Activated CD4-positive, alpha-beta T cell treated with anti-CD3 and anti-CD28 coated beads, Interleukin-2, Interleukin-4, amounts not matched to agents 100 ng/mL and 50 ng/mL, durations not matched to agents 16 hours and 8 hours (primary cell): Measurements from ENCODE around the gene RPS6KA1.
"Not testable (repeated sequence)": the region's sequence is repeated elsewhere in the genome, so short reads cannot be mapped to it uniquely, and the experiment has no call there.

ENCODE experiments used
- DNase-seq: peaks from one replicate; pipeline ENCODE4 v3.0.0-alpha.2; 2020; ENCODE audit warnings: low spot score

The RPS6KA1 gene

DNA sequence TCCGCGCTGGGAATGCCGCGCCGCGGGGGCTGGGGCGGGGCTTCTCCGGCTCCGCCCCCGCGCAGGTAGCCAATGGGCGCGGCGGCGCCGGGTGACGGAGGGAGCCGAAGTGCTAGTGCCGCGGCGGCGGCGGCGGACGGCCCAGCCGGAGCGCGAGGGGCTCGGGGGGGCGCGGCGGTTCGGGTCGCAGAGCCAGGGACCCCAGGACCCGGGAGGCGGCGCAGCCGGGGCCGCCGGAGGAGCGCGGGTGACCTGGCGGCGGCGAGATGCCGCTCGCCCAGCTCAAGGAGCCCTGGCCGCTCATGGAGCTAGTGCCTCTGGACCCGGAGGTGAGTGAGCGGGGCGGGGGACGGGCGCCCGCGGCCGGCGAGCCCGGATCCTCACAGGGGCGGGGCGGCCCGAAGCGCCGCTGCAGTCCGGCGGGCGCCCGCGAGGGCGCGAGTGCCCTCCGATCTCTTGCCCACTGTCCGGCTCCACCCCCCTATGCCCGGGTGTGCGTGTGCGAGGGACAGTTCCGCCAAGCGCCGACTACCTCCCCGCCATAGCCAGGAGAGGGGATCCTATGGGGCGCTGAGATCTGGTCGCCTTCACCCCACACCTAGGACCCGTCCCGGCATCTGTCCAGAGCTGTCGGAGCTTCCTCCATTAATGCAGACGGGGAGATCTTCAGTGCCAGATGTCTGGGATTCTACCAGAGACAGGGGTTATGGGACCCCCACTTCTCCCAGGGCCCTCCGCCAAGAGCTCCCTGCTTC is at the start of gene RPS6KA1:
Gene RPS6KA1 (plus strand): TSS at position 107 of the 755 bp plus-strand sequence. CDS start 160 bp downstream, at position 267.
- DNase-seq, result peak; percentile 54

DNA sequence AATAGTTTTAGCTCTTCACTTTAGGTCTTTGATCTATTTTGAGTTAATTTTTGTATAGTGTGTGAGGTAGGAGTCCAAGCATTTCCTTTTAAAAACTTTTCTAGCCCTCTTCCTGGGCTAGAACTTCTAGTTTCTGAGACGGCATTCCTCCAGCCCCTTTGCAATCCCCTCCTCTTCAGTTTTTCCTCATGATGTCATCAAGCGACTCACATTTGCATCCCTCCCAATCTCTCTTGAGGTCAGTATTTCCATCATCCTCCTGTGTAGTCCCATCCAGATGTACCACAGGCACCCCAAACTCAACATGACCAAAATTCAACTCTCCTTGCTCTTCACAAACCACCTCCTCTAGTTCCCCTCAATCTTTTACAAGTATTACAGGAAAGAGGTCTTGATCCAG is 46.6 kb upstream of the RPS6KA1 start:
- DNase-seq, result no peak

DNA sequence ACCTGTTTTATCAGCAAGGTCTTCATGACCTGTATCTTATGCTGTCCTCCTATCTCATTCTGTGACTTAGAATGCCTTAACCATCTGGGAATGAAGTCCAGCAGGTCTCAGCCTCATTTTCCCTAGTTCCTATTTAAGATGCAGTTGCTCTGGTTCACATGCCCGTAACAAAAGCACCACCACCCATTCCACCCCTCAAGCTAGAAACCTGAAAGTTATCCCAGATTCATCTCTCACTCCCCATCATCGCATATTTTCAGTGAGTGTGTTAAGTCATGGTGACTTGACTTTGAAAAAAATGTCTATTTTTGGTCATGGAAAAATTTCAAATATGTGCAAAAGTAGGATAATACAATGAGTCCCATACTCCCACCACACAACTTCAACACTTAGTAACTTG is 45.6 kb upstream of the RPS6KA1 start:
- no peak for DNase-seq

DNA sequence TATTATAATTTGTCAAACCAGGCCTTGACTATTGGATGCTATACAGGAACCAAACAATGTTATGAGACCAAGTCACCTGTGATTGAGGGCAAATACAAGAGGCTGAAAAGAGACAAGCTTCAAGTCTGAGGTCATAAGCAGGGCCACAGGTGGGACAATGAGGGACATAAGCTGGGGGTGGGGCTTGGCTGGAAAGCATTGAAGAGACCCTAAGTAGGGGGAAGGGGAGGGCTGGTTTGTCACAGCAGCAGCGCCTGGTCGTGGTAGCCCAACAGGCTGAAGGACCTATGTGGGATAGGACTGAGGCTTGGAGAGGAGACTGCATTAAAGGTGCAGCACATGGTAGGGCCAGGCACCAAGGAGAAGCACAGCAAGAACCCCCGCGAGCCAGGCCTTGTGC is 39.4 kb upstream of the RPS6KA1 start:
- no peak for DNase-seq

DNA sequence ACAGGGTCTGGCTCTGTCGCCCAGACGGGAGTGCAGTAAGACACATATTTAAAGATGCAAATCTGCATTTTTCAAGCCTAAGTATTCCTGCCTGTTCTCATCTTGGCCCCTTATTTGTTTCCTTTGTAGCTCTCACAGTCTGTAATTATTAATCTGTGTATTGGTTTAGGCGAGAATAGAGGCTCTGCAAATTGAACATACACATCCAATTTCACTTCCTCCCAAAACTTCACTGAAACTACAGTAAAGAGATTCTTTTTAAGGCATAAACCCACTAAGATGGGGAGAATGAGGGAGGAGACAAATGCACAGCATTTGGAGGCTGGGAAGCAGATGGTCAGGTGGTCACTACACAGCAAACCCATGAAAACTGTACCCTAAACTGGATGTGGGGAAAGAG is 36.3 kb upstream of the RPS6KA1 start:
- no peak for DNase-seq

DNA sequence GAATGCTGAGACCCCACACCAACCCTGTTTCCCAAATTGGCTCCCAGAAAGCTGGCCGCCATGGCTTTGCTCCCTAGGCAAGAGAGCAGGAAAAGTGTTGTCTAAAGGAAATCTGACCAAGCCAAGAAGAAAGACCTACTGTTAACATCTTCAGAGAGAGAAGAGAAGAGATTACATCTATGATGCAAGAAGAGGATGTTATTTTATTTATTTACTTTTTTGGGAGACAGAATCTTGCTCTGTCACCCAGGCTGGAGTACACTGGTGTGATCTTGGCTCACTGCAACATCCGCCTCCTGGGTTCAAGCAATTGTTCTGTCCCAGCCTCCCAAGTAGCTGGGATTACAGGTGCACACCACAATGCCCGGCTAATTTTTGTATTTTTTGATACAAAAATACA is 35.6 kb upstream of the RPS6KA1 start:
- DNase-seq, result no peak

DNA sequence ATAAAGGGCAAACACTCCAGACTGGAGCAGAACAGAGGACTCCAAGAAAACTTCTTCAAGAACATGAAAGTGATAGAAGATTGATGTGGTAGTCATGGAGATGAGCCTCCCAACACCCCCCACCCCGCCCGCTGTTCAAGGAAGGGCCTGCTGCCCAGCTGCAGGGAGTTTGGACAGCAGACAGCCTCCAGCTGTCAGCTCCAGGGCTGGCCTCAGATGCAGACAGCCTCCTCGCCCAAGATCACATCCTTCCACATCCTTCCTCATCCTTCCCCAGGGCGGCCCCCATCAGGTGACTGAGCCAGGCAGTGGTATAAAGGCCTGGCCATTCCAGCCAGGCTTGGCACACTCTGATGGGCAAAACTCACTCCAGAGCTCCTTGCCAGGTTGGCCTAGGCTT is 32.7 kb upstream of the RPS6KA1 start:
- DNase-seq, result no peak

DNA sequence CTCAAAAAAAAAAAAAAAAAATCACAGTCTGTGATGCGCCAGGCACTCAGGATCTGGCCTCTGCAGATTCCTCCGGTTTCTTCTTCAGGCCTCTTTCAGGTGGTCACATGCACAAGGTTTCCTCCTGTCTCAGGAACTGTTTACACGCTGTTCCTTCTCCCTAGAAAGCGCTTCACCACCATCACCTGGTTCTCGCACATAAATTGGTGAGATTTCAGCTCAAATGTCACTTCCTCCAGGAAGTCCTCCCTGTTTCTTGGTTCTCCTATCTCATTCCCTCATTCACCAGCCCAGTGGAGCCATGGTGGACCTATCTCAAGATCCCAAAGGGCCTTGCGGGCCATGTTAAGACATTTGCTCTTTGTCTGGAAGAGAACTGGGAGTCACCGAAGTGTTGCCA is 30.7 kb upstream of the RPS6KA1 start:
- DNase-seq, result no peak

DNA sequence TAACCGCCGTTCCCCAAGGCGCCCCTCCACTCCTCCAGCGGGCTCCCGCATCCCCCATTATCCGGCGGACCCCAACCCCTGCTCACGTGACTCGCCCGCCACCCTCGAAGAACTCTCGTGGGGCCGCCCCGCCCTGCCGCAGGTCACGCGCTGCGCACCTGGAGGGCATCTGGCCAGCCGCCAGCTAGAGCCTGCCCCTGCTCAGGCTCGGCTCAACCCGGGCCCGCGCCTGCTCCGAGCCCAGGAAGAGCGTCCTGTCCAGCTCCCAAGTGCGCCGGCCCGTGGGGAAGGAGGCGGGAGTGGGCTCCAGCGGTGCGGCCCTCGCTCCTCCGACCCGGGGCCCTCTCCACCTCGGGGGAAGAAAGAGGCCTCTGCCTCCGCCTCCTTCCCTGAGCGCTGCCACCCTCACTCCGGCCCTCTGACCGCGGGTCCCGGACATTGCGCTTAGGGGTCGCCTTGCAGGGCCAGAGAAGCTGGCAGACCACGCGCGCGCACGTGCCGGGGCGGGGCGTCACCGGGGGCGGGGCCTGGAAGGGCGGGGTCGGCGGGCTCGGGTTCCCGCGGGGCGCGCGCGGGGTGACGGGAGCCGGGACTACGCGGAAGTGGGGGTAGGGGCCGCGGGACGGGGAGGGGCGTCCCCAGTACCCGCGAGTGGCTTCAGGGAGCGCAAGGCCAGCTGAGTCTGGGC is 28.9 kb upstream of the RPS6KA1 start:
- peak; percentile 91 for DNase-seq

DNA sequence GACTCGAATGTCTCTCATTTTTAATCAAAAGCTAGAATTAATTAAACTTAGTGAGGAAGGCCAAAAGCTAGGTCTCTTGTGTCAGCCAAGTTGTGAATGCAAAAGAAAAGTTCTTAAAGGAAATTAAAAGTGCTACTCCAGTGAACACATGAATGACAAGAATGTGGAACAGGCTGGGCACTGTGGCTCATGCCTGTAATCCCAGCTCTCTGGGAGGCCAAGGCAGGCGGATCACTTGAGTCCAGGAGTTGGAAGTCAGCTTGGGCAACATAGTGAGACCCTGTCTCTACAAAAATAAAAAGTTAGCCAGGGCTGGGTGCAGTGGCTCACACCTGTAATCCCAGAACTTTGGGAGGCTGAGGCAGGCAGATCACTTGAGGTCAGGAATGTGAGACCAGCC is 18.9 kb upstream of the RPS6KA1 start:
- DNase-seq, result not testable (repeated sequence)

DNA sequence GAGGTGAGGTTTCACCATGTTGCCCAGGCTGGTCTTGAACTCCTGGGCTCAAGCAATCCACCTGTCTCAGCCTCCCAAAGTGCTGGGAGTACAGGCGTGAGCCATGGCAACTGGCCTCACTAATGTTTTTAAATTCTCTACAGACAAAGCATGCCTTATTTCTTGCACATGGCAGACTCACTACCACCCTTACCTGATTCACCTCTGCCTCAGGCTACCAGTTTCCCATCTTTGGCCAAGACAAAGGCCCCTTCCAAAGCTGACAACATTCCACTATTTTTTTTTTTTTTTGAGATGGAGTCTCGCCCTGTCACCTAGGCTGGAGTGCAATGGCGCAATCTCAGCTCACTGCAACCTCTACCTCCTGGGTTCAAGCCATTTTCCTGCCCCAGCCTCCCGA is 13.7 kb upstream of the RPS6KA1 start:
- DNase-seq, result not testable (repeated sequence)

DNA sequence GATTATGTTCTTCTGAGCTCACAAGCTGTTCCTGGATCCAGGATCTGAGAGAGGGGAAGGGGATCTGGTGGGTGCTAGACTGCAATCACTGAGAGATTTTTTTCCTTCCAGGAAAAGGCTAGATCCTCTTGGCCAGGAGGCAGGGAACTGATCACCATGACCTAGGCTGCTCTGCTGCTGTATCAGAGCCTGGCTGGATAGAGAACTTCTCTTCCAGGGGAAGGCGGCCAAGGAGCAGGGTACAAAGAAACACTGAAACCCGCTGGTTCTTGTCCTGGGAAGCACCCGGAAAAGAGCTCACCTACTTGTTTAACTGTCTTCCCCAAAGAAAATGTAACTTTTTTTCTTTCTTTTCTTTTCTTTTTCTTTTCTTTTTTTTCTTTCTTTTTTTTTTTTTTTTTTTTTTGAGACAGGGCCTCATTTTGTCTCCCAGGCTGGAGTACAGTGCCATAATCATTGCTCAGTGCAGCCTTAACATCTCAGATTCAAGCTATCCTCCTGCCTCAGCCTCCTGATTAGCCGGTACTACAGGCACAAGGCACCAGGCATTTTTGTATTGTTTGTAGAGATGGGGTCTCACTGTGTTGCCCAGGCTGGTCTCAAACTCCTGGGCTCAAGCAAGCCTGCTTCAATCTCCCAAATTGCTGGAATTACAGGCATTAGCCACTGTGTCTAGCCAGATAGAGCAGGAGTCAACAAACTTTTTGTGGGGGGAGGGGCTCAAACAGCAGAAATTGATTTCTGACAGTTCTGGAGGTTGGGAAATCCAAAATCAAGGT is 12.4 kb upstream of the RPS6KA1 start:
- DNase-seq, result no peak

DNA sequence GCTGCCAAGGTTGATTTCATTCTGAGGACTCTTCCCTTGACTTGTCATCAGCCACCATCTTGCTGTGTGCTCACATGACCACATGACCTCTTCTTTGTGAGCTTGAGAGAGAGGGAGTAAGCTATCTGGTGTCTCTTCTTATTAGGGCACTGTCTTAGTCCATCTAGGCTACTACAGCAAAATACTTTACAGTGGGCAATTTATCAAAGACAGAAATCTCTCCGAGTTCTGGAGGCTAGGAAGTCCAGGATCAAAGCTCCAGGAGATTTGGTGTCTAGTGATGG is 11.9 kb upstream of the RPS6KA1 start:
- DNase-seq, result no peak

DNA sequence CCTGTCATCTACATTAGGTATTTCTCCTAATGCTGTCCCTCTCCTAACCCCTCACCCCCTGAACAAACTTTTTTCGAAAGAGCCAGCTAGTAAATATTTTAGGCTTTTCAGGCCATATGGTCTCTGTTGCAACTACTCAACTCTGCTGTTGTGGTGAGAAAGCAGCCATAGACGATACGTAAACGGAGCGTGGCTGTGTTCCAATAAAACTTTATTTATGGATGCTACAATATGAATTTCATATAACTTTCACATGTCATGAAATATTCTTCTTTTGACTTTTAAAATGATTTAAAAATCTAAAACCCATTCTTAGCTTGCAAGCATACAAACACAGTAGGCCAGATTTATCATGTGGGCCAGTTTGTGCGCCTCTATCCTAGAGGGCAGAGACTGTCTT is 11.2 kb upstream of the RPS6KA1 start:
- no peak for DNase-seq

DNA sequence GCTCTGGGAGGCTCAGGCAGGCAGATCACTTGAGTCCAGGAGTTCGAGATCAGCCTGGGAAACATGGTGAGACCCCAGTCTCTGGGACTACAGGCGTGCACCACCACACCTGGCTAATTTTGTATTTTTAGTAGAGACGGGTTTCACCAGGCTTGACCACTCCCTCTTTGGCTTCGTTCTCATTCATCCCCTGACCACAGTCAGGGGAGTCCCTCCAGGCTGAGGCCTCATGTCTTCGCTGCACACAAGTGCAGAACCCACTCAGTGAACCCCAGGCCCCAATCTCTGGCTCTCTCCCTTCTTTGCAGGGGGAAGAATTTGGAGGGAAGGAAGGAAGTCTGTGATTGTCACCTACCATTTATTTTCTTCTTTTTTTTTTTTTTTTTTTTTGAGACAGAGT is 9.2 kb upstream of the RPS6KA1 start:
- DNase-seq, result no peak

DNA sequence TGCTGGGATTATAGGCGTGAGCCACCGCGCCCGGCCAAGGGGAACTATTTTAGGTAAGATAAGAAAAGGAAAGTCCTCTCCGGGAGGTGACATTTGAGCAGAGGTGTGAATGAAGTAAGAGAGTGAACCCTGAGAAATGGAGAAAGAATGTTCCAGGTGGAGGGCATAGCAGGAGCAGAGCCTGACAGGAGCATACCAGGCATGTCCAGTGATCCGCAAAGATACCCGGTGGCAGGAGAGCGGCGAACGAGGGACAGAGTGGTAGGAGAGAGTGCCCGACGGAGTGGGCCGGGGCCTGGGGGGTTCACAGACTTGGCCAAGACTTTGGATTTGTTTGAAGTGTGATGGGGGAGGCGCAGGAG is 7.9 kb upstream of the RPS6KA1 start:
- no peak for DNase-seq

DNA sequence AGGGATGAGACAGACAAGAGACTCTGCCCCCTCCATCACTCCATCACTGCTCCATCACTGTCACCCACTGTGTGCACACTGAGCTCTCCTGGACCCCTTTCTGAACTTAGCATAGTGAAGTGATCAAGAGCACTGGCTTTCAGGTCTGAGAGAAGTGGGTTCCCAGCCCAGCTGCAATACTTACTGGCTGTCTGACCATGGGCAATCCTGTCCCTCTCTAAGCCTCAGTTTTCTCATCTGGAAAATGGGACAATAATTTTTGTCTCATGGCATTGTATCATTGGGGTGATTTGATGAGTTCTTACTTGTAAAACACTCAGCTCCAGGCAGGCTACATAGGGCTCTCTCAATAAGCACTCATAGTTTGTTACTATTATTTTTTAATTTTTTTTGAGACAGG is 7.5 kb upstream of the RPS6KA1 start:
- no peak for DNase-seq

DNA sequence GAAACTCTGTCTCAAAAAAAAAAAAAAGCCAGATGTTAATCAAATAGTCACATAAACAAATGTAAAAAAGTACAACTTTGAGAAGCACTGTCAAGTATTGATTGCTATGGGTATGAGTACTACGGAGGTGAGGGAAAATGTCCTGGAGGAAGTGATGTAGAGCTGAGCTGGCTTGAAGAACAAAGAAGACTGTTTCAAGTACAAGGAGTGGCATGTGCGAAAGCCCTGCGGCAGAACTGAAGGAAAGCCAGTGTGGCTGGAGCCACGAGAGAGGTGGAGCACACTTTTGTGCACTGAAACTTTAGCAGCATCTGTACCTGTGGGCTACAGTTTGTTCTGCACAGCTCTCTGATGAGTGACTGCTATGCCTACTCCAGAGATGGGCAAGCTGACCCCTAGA is 5.4 kb upstream of the RPS6KA1 start:
- DNase-seq, result no peak

DNA sequence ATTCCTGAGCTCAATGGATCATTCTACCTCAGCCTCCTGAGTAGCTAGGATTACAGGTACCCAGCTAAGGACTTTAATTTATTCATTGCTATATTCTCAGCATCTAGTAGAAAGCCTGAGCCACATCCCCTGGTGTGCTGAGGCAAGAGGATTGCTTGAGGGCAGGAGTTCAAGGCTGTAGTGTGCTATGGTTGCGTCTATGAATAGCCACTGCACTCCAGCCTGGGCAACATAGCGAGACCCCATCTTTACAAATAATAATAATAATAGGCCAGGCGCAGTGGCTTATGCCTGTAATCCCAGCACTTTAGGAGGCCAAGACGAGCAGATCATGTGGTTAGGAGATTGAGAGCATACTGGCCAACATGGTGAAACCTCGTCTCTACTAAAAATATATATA is 3.3 kb upstream of the RPS6KA1 start:
- DNase-seq, result no peak

DNA sequence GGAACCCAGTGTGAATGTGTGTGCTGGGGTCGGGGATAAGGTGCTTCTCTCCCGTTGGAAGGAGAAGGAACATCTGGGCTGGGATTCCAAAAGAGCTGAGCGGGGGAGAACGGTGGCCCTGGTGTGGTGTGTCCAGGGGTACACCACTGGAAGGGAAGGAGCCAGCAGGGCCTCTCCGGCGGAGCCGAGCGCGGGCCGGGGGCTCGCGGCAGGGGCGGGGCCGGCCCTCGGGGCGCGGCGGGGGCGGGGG is 231 bp upstream of the RPS6KA1 start:
- DNase-seq, result no peak

DNA sequence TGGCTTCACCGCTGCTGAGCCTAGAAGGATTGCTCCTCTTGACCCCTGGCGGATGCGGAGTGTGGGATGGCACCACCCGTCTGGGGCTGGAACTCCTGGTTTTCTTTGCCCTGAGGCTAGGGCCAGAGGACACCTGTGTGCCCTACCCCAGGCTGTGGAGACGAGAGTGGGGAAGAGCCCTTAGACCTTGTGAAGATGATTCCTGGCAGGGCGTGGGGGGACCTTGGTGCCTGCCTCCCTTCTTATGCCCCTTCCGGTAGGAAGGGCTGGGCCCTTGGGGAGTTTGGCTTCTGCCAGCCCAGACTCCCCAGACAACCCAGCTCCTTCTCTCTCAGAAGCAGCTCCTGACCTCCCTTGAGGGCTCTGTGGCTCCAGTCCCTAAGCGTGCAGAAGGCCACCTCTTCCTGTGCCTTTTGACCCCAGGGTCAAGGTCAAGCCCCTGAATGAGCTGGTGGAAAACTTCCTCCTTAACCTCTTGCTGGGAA is 891 bp downstream of the RPS6KA1 start:
- DNase-seq, result no peak

DNA sequence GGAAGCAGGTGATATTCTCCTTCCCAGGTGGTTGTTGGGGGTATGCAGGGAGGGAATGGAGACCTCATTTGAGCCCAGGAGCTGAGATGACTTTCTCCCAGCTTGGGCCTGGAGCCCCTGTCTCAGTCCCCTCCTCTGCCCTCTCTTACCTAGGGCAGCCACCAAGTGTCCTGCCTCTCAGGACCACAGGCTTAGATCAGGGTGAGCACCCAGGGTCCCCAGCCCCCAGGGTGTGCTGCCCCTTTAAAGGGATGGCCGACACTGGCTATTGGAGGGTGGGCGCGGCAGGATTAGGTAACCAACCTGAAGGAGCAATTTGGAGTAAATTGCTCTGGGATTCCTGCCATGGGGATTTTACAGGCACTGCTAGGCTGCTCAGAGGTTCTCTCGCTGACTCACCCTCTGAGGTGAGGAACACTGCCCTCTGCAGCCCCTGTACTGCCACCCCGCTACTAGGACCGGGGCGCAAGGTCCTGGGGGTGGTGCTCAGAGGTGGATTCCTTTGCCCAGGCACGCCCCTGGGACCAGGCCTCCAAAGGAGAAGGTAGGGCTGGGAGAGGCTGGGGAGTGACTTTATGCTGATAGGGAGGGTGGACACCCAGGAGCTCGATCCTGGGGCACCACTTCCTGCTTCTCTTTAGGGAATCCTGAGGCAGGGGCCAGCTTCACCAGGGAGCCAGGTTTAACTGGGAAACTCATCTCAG is 1.5 kb downstream of the RPS6KA1 start:
- no peak for DNase-seq

DNA sequence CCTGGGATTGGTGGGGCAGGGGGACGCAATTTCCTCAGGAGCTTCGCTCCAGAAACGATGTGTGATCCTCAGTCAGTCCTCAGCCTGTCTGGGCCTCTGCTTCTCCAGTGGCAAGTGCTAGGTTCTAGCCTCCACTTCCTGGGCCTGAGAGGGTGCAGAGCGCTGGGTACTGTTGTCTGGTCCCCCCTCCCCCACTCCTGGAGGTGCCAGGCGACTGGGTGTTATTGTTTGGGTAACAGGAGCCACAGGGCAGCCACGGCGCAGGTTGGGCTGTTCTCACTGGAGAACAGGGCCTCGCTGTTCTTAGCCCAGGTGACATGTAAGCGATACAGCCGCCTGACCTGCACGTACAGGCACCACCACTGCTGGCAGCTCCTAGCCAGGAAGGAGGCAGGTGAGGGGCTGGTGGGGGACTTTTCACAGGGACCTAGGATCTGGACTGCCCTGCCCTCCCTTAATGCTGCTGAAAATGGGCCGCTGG is 2.1 kb downstream of the RPS6KA1 start:
- DNase-seq, result no peak
